B cell (primary cell): ENCODE measurements around the gene HPCAL4. TPM values are rescaled to one million over a fixed set of nuclear protein-coding genes. Genes with fewer than 3 reads are reported as not detected.

Experiments
- ATAC-seq: fragments of 200-7000 bp; cut with Tn5 transposase; one replicate; pipeline ENCODE4 v1.10.0; 2021; ENCODE audit warnings: low read depth, mild to moderate bottlenecking, moderate number of reproducible peaks, moderate library complexity
- CTCF ChIA-PET: fragments of 350-600 bp; sonication (Branson Sonifier 250); formaldehyde crosslinking; loops from one replicate; lab custom pipeline; 2021; ENCODE audit warnings: antibody characterized with exemption, inconsistent platforms; lab: Charles Lee
- POLR2A ChIA-PET: fragments of 350-600 bp; sonication (Branson Sonifier 250); formaldehyde crosslinking; loops from one replicate; lab custom pipeline; 2021; ENCODE audit warnings: antibody characterized with exemption; lab: Charles Lee
- DNase-seq: peaks from one replicate; pipeline ENCODE4 v3.0.0; 2013
- H2AFZ ChIP-seq: 2 replicates; pipeline ENCODE4 v1.6.1; 2012; ENCODE audit warnings: mild to moderate bottlenecking, low read depth, low read length; ENCODE audit not compliant: insufficient read depth, poor library complexity, severe bottlenecking
- H3K27ac ChIP-seq, 2 donors: 1 replicate in 1 of 2; 2 replicates in 1 of 2; pipeline ENCODE4 v1.5.1; 2012 to 2013; ENCODE audit warnings: low read length in 2 of 2, mild to moderate bottlenecking in 2 of 2, moderate library complexity in 1 of 2
- H3K27me3 ChIP-seq, 4 experiments: fragments of 200-600 bp in 1 of 4; sonication (generic) in 1 of 4; replicated peaks in 1 of 4; 1 replicate in 2 of 4; 2 replicates in 2 of 4; pipeline versions ENCODE4 v1.6.1 to v1.7.0; 2013 to 2016; ENCODE audit warnings: low read length in 3 of 4, mild to moderate bottlenecking in 2 of 4, mixed read lengths in 1 of 4, moderate library complexity in 1 of 4; ENCODE audit not compliant: insufficient read depth in 4 of 4, control insufficient read depth in 3 of 4; ENCODE audit errors: control extremely low read depth in 1 of 4
- H3K36me3 ChIP-seq, 2 experiments: replicated peaks in 1 of 2; 1 replicate in 1 of 2; 2 replicates in 1 of 2; pipeline versions ENCODE4 v1.6.1 to v1.7.1; 2013; ENCODE audit warnings: low read length in 1 of 2; ENCODE audit not compliant: insufficient read depth in 2 of 2, control insufficient read depth in 1 of 2; ENCODE audit errors: control extremely low read depth in 1 of 2, extremely low read depth in 1 of 2
- H3K4me1 ChIP-seq, 2 donors: fragments of 200-600 bp in 1 of 2; sonication (generic) in 1 of 2; 1 replicate in 1 of 2; 2 replicates in 1 of 2; pipeline versions ENCODE4 v1.5.1 to v1.6.1; 2013 to 2017; ENCODE audit warnings: low read length in 2 of 2; ENCODE audit not compliant: control insufficient read depth in 2 of 2, insufficient read depth in 2 of 2
- H3K4me2 ChIP-seq: replicated peaks from 2 replicates; pipeline ENCODE3; 2012; ENCODE audit warnings: mild to moderate bottlenecking, low read depth, low read length; ENCODE audit not compliant: poor library complexity, severe bottlenecking
- H3K4me3 ChIP-seq, 5 experiments: fragments of 200-600 bp in 1 of 5; sonication (generic) in 1 of 5; 1 replicate in 3 of 5; 2 replicates in 2 of 5; pipeline versions ENCODE4 v1.5.1 to v1.7.0; 2011 to 2016; ENCODE audit warnings: low read length in 4 of 5, mild to moderate bottlenecking in 4 of 5, low read depth in 2 of 5, control low read depth in 1 of 5, moderate library complexity in 1 of 5; ENCODE audit not compliant: insufficient read depth in 1 of 5; ENCODE audit errors: control extremely low read depth in 1 of 5, extremely low read depth in 1 of 5
- H3K79me2 ChIP-seq: fragments of 200-600 bp; sonication (generic); one replicate; pipeline ENCODE4 v1.6.0; 2016; ENCODE audit warnings: low read length; ENCODE audit not compliant: control insufficient read depth, insufficient read depth
- H3K9ac ChIP-seq: fragments of 200-600 bp; sonication (generic); 2 replicates; pipeline ENCODE4 v1.6.1; 2017; ENCODE audit warnings: mild to moderate bottlenecking, low read length, moderate library complexity
- H3K9me3 ChIP-seq, 3 donors: one replicate each; pipeline versions ENCODE4 v1.6.1 to v1.7.1; 2013; ENCODE audit warnings: low read length in 2 of 3; ENCODE audit not compliant: control insufficient read depth in 2 of 3, insufficient read depth in 1 of 3; ENCODE audit errors: control extremely low read depth in 1 of 3
- H4K20me1 ChIP-seq: 2 replicates; pipeline ENCODE4 v1.6.0; 2012; ENCODE audit warnings: mild to moderate bottlenecking, low read length; ENCODE audit not compliant: insufficient read depth, control insufficient read depth, poor library complexity, severe bottlenecking
- H3K27ac Mint-ChIP-seq: one replicate; pipeline ENCODE4 v1.8.0; 2021; ENCODE audit warnings: mixed read lengths
- H3K27me3 Mint-ChIP-seq: one replicate; pipeline ENCODE4 v1.8.0; 2021; ENCODE audit warnings: mixed read lengths
- H3K4me1 Mint-ChIP-seq: one replicate; pipeline ENCODE4 v1.8.0; 2021; ENCODE audit warnings: mixed read lengths
- H3K4me3 Mint-ChIP-seq: one replicate; pipeline ENCODE4 v1.8.0; 2021; ENCODE audit warnings: mixed read lengths
- H3K9me3 Mint-ChIP-seq: one replicate; pipeline ENCODE4 v1.8.0; 2022; ENCODE audit warnings: mixed read lengths; ENCODE audit not compliant: insufficient read depth
- CTCF ChIP-seq: fragments of 200-600 bp; IDR thresholded peaks from one replicate; pipeline ENCODE4 v1.8.0; 2022; ENCODE audit warnings: antibody characterized with exemption, mild to moderate bottlenecking
- EZH2 ChIP-seq: IDR thresholded peaks from 2 replicates; pipeline ENCODE4 v1.6.1; 2012; ENCODE audit warnings: borderline replicate concordance, low read depth, mild to moderate bottlenecking, moderate library complexity, low read length; ENCODE audit not compliant: insufficient read depth, poor library complexity, severe bottlenecking
- WGBS: methylation state at CpG from one replicate; pipeline ENCODE4 v1.1.5; 2013; ENCODE audit warnings: missing lambda C conversion rate; ENCODE audit not compliant: insufficient coverage; 5-methylcytosine and 5-hydroxymethylcytosine counted together
- intact Hi-C: fragments of 100-400 bp; cut with micrococcal nuclease; formaldehyde crosslinking; loops from one replicate; pipeline ENCODE4 v1.10.0; 2022
- polyA plus RNA-seq: library from polyadenylated mRNA; depleted of rRNA; stranded (reverse); fragments of >200 nt; gene quantifications from 2 replicates; pipeline ENCODE4 v1.2.3, GENCODE V29; 2012
- total RNA-seq, 2 donors: library from RNA; stranded (reverse); fragments of 120-200 nt in 1 of 2; gene quantifications; 1 replicate in 1 of 2; 2 replicates in 1 of 2; pipeline versions ENCODE4 v1.2.3 to v1.2.4, GENCODE V29; 2013 to 2022

The HPCAL4 gene
- total and polyA plus RNA-seq, 2 donors (not counting 1 experiment from before 2014, with no cell fraction given), result not detected

DNA sequence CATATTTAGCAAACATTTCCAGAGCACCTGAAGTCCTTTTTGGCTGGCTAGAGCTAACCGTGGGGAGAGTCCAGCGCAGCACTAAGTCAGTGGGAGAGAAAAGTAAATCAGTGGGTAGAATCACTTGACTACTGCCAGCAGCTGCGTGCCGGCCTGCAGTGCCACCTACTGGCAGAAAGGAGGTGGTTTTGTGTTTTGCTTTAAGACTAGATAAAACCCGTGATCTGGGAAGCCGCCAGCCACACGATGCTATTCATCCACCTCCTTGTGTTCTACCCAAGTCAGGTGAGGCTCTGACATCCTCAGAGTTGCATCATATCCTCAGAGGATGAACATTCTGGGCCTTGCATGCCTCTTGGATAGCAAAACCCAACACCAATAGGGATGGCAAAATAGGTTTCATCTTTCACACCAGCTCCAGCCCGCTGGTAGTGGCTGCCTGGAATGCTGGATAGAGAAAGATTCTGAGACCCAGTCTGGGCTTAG lies 37.6 kb downstream of the HPCAL4 start:
- POLR2A ChIA-PET, result no interaction called here
- DNase-seq, result peak; percentile 77
- intact Hi-C loops, result loop anchor here (1.0 to 2.0 kb wide), 3 partner anchors 47 to 555 kb away; no protein-coding TSS in a partner anchor

More for the DNA sequence above, 37.6 kb downstream of the HPCAL4 start:
- 12% methylated on average over 5 of the region's 8 CpGs for WGBS
- TF ChIP-seq EZH2, result no peak
- peak; percentile 91 for TF ChIP-seq CTCF
- no peak overlapping the region for H3K27ac Mint-ChIP-seq
- H3K9me3 Mint-ChIP-seq, result no peaks in the 10 kb centered on the region
- CTCF ChIA-PET, result interaction anchor here (0.6 to 11.2 kb wide), 15 partner anchors 9 to 395 kb away, joined by 3 to 190 read pairs (median 4); partner anchors contain the start of genes HEYL and NT5C1A
- H3K27me3 Mint-ChIP-seq, result peaks cover 14% of the 10 kb centered on the region
- peaks cover 4% of the 10 kb centered on the region for H3K4me1 Mint-ChIP-seq
- H3K4me1 ChIP-seq, result peaks cover 4 to 8% of the 10 kb centered on the region in 2 donors
- no peak overlapping the region for H3K4me3 ChIP-seq
- no peak overlapping the region for H3K27ac ChIP-seq
- H2AFZ ChIP-seq, result no peak overlapping the region
- H3K9ac ChIP-seq, result no peak overlapping the region
- H3K27me3 ChIP-seq, result peaks cover 0 to 8% (median 6%) of the 10 kb centered on the region in 4 experiments
- H3K4me3 Mint-ChIP-seq, result no peak overlapping the region
- no peaks in the 10 kb centered on the region for H3K36me3 ChIP-seq
- no peaks in the 10 kb centered on the region for H4K20me1 ChIP-seq
- H3K9me3 ChIP-seq, result no peaks in the 10 kb centered on the region
- H3K79me2 ChIP-seq, result no peaks in the 10 kb centered on the region
- no peak overlapping the region for H3K4me2 ChIP-seq
- ATAC-seq, result peak; percentile 45
